Measurements from ENCODE around the gene SPATA32.

SPATA32 gene

GRCh38 chr17:45257115-45257514, 4.8 kb downstream of the SPATA32 start:
- no peak for ATAC-seq
- TF ChIP-seq PPARA (CRISPR knock-in tag; IDR thresholded peaks at IDR 0.05; ENCODE audit: borderline replicate concordance) (no peak), CREB5 (CRISPR knock-in tag; IDR thresholded peaks at IDR 0.05; ENCODE audit: low read depth) (no peak), ARNTL (CRISPR knock-in tag; IDR thresholded peaks at IDR 0.05; ENCODE audit: borderline replicate concordance, low read depth) (no peak), ZNF70 (CRISPR knock-in tag; IDR thresholded peaks at IDR 0.05) (no peak), ESRRG (CRISPR knock-in tag; IDR thresholded peaks at IDR 0.05) (no peak), BACH2 (CRISPR knock-in tag; IDR thresholded peaks at IDR 0.05; ENCODE audit: borderline replicate concordance) (no peak), OSR1 (CRISPR knock-in tag; IDR thresholded peaks at IDR 0.05) (no peak), CSDC2 (CRISPR knock-in tag; IDR thresholded peaks at IDR 0.05) (no peak), ZNF565 (CRISPR knock-in tag; conservative IDR thresholded peaks at IDR 0.05; ENCODE audit: low read depth) (no peak), RARB (CRISPR knock-in tag; IDR thresholded peaks at IDR 0.05) (no peak), CSRNP3 (CRISPR knock-in tag; IDR thresholded peaks at IDR 0.05) (no peak), ZFP3 (CRISPR knock-in tag; IDR thresholded peaks at IDR 0.05) (no peak), TOX (CRISPR knock-in tag; IDR thresholded peaks at IDR 0.05; ENCODE audit: borderline replicate concordance) (no peak), PATZ1 (CRISPR knock-in tag; IDR thresholded peaks at IDR 0.05; ENCODE audit: borderline replicate concordance) (no peak), ZNF8 (CRISPR knock-in tag; IDR thresholded peaks at IDR 0.05) (no peak), GLIS3 (CRISPR knock-in tag; IDR thresholded peaks at IDR 0.05) (no peak), TCF4 (CRISPR knock-in tag; IDR thresholded peaks at IDR 0.05; ENCODE audit: borderline replicate concordance) (no peak)
- TF ChIP-seq, protein P1, sequence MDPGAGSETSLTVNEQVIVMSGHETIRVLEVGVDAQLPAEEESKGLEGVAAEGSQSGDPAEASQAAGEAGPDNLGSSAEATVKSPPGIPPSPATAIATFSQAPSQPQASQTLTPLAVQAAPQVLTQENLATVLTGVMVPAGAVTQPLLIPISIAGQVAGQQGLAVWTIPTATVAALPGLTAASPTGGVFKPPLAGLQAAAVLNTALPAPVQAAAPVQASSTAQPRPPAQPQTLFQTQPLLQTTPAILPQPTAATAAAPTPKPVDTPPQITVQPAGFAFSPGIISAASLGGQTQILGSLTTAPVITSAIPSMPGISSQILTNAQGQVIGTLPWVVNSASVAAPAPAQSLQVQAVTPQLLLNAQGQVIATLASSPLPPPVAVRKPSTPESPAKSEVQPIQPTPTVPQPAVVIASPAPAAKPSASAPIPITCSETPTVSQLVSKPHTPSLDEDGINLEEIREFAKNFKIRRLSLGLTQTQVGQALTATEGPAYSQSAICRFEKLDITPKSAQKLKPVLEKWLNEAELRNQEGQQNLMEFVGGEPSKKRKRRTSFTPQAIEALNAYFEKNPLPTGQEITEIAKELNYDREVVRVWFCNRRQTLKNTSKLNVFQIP (CRISPR knock-in tag; IDR thresholded peaks at IDR 0.05; ENCODE audit: borderline replicate concordance, low read depth): no peak

DNA sequence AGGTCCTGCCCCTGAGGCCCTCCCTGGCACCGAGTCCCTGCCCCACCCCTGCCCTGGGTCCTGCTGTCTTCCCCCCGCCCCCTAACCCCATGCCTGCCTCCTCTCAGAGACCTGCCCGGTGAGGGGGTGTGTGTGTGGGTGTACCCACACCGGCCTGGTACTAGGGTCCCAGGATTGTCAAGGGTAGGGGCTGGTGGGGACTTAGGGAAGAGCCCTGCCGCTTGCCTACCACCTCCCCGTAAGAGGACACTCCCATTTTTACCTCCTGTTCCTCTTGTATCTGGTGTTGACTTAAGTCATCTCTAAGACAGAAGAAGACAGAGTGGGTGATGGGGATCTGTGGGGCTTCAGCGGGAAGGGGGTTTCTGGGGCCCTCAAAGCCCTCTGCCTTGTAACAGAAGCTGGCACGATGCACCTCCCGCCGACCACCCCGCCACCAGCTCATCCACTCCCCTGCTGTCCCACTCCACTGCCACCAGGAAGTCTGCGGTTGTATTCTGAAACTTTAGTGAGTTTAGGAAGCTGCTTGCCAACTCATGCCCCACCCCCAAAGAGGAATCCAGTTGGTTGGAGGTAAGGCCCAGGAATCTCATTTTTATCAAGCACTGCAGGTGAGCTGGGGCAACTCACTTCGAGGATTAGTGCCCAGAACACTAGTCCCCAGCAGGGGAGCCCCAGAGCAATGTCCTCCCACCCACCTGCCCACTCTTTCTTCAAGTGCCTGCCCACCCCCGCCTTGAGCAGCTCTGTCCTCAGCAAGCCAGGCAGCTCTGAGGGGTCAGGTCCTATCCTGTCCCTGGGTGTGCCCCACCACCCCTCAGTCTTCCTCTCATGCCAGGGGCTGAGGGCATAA, 5.6 kb downstream of the SPATA32 start:
- ATAC-seq: no peak

More for the DNA sequence above, 5.6 kb downstream of the SPATA32 start:
- TF ChIP-seq ISL1 (CRISPR knock-in tag; IDR thresholded peaks at IDR 0.05) (no peak), ZNF565 (CRISPR knock-in tag; conservative IDR thresholded peaks at IDR 0.05; ENCODE audit: low read depth) (no peak), RARB (CRISPR knock-in tag; IDR thresholded peaks at IDR 0.05) (no peak), ZNF70 (CRISPR knock-in tag; IDR thresholded peaks at IDR 0.05) (no peak), ARNTL (CRISPR knock-in tag; IDR thresholded peaks at IDR 0.05; ENCODE audit: borderline replicate concordance, low read depth) (no peak), PPARA (CRISPR knock-in tag; IDR thresholded peaks at IDR 0.05; ENCODE audit: borderline replicate concordance) (no peak), TCF4 (CRISPR knock-in tag; IDR thresholded peaks at IDR 0.05; ENCODE audit: borderline replicate concordance) (no peak), TSHZ2 (CRISPR knock-in tag; IDR thresholded peaks at IDR 0.05) (no peak), TOX (CRISPR knock-in tag; IDR thresholded peaks at IDR 0.05; ENCODE audit: borderline replicate concordance) (no peak), OSR1 (CRISPR knock-in tag; IDR thresholded peaks at IDR 0.05) (no peak), GLIS3 (CRISPR knock-in tag; IDR thresholded peaks at IDR 0.05) (no peak), CREB5 (CRISPR knock-in tag; IDR thresholded peaks at IDR 0.05; ENCODE audit: low read depth) (no peak), PATZ1 (CRISPR knock-in tag; IDR thresholded peaks at IDR 0.05; ENCODE audit: borderline replicate concordance) (no peak), ZFP3 (CRISPR knock-in tag; IDR thresholded peaks at IDR 0.05) (no peak), ZC3H10 (CRISPR knock-in tag; IDR thresholded peaks at IDR 0.05) (no peak), ESRRG (CRISPR knock-in tag; IDR thresholded peaks at IDR 0.05) (no peak), BACH2 (CRISPR knock-in tag; IDR thresholded peaks at IDR 0.05; ENCODE audit: borderline replicate concordance) (no peak)
- TF ChIP-seq, protein P1 (CRISPR knock-in tag; IDR thresholded peaks at IDR 0.05; ENCODE audit: borderline replicate concordance, low read depth): no peak

All from SK-N-SH treated with all-trans-retinoic acid at 6 μM for 48 hours (cell line).